Measurements from ENCODE around the gene IER5. TPM values are rescaled to one million over a fixed set of nuclear protein-coding genes. Genes with fewer than 3 reads are reported as not detected.
"Not testable (repeated sequence)": the region's sequence is repeated elsewhere in the genome, so short reads cannot be mapped to it uniquely, and the experiment has no call there.

Gene IER5
- total RNA-seq, 2 experiments from 2014 or later, result 39.8 to 41.3 TPM

GRCh38 chr1:181115368-181115684, 26.8 kb downstream of the IER5 start:
- H3K27me3 Mint-ChIP-seq, result peaks cover 4% of the 10 kb centered on the region
- no peaks in the 10 kb centered on the region for H3K36me3 Mint-ChIP-seq (ENCODE audit: low read depth)
- H3K27ac Mint-ChIP-seq, result no peak overlapping the region
- H3K4me1 Mint-ChIP-seq (ENCODE audit: low read depth), result peaks cover 2% of the 10 kb centered on the region
- no peak for TF ChIP-seq CTCF (IDR thresholded peaks at IDR 0.05)
- POLR2A ChIA-PET, result no interaction called here
- ATAC-seq (no peak), DNase-seq (no peak)
- intact Hi-C loops (cut with micrococcal nuclease), result no loop called here
- H3K9me3 Mint-ChIP-seq, result no peaks in the 10 kb centered on the region
- CTCF ChIA-PET, result interaction anchor here (0.8 to 1.6 kb wide), 3 partner anchors 12 to 27 kb away, joined by 3 to 6 read pairs (median 4); no protein-coding TSS in a partner anchor
- no peak overlapping the region for H3K4me3 Mint-ChIP-seq

GRCh38 chr1:181115971-181116370, 27.5 kb downstream of the IER5 start:
- ATAC-seq; H3K27ac Mint-ChIP-seq; H3K4me1 Mint-ChIP-seq (ENCODE audit: low read depth); DNase-seq; H3K9me3 Mint-ChIP-seq; H3K27me3 Mint-ChIP-seq; intact Hi-C loops (cut with micrococcal nuclease); H3K4me3 Mint-ChIP-seq; H3K36me3 Mint-ChIP-seq (ENCODE audit: low read depth): not testable (repeated sequence)
- CTCF ChIA-PET, result interaction anchor here (1.6 to 2.3 kb wide), 2 partner anchors 11 to 26 kb away, joined by 3 to 8 read pairs; no protein-coding TSS in a partner anchor
- POLR2A ChIA-PET, result interaction anchor here (1.1 kb wide), 1 partner anchor 26 kb away, joined by 3 read pairs; no protein-coding TSS in a partner anchor

DNA sequence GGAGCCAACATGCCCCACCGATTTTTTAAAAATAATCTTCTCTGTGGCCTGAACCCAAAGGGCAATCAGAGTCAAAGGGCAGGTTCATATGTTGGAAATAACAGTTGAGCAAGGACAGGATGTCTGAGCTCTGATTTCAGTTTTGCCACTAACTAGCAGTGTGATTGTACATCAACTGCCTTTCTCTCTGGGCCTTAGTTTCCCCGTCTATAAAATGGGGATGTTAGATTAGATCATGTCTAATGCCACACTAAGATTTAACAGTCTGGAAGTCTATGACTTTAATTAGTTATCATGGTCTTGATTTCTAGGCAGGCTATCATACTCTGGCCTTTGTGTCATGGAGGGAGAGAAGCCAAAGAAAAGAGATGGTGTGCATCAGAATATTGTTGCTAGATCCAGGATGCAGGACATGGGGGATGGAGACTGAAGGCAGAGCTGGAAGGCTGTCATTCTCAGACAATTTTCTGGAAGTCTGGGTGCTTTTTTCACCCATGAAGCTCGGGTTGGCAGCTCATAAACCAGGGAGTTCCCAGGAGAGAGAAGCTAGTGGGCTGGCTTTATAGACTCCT, 28.4 kb downstream of the IER5 start:
- DNase-seq (no peak), ATAC-seq (no peak)
- CTCF ChIA-PET, result interaction anchor here (0.6 to 2.3 kb wide), 4 partner anchors 11 to 79 kb away, joined by 3 to 8 read pairs (median 4); no protein-coding TSS in a partner anchor
- intact Hi-C loops (cut with micrococcal nuclease), result no loop called here
- peaks cover 2% of the 10 kb centered on the region for H3K4me1 Mint-ChIP-seq (ENCODE audit: low read depth)
- no peak for TF ChIP-seq CTCF (IDR thresholded peaks at IDR 0.05)
- POLR2A ChIA-PET, result interaction anchor here (0.6 to 1.2 kb wide), 4 partner anchors 10 to 32 kb away, joined by 3 to 4 read pairs (median 3); no protein-coding TSS in a partner anchor
- no peaks in the 10 kb centered on the region for H3K9me3 Mint-ChIP-seq
- no peak overlapping the region for H3K27ac Mint-ChIP-seq
- no peaks in the 10 kb centered on the region for H3K27me3 Mint-ChIP-seq
- H3K36me3 Mint-ChIP-seq (ENCODE audit: low read depth), result no peaks in the 10 kb centered on the region
- no peak overlapping the region for H3K4me3 Mint-ChIP-seq

- no peaks in the 10 kb centered on the region for H3K9me3 Mint-ChIP-seq
- ChIA-PET POLR2A (interaction anchor here (0.6 to 1.2 kb wide), 5 partner anchors 9 to 31 kb away, joined by 3 to 5 read pairs (median 3); no protein-coding TSS in a partner anchor), CTCF (interaction anchor here (0.6 to 2.3 kb wide), 4 partner anchors 10 to 80 kb away, joined by 3 to 8 read pairs (median 4); no protein-coding TSS in a partner anchor)
- H3K27ac Mint-ChIP-seq, result no peak overlapping the region
- peaks cover 2% of the 10 kb centered on the region for H3K4me1 Mint-ChIP-seq (ENCODE audit: low read depth)
- H3K27me3 Mint-ChIP-seq, result no peaks in the 10 kb centered on the region
- no peak for DNase-seq
- no peaks in the 10 kb centered on the region for H3K36me3 Mint-ChIP-seq (ENCODE audit: low read depth)
- no peak for ATAC-seq
- TF ChIP-seq CTCF (IDR thresholded peaks at IDR 0.05), result no peak
- intact Hi-C loops (cut with micrococcal nuclease), result no loop called here
- H3K4me3 Mint-ChIP-seq, result no peak overlapping the region
Measured at GRCh38 chr1:181117648-181118449, 29.3 kb downstream of the IER5 start.

- intact Hi-C loops (cut with micrococcal nuclease), result no loop called here
- DNase-seq (no peak), ATAC-seq (no peak)
- ChIA-PET POLR2A (interaction anchor here (1.0 to 1.4 kb wide), 2 partner anchors 10 to 13 kb away, joined by 3 to 4 read pairs; no protein-coding TSS in a partner anchor), CTCF (interaction anchor here (0.8 to 2.1 kb wide), 2 partner anchors 13 to 22 kb away, joined by 3 to 6 read pairs; no protein-coding TSS in a partner anchor)
- no peak for TF ChIP-seq CTCF (IDR thresholded peaks at IDR 0.05)
- Mint-ChIP-seq H3K9me3 (no peaks in the 10 kb centered on the region), H3K4me1 (ENCODE audit: low read depth) (peaks cover 2% of the 10 kb centered on the region), H3K27me3 (no peaks in the 10 kb centered on the region), H3K27ac (no peak overlapping the region), H3K4me3 (no peak overlapping the region), H3K36me3 (ENCODE audit: low read depth) (no peaks in the 10 kb centered on the region)
Measured at GRCh38 chr1:181119093-181119989, 30.8 kb downstream of the IER5 start.

All from activated CD8-positive, alpha-beta T cell treated with anti-CD3 and anti-CD28 coated beads for 36 hours (primary cell).